Measurements from ENCODE around the gene FNDC3B.
A peak's percentile ranks its signal among the peaks of the same experiment; 100 is the strongest.

The FNDC3B gene

GRCh38 chr3:172272698-172273097 lies 233.3 kb downstream of the FNDC3B start:
- no peak for DNase-seq

DNA sequence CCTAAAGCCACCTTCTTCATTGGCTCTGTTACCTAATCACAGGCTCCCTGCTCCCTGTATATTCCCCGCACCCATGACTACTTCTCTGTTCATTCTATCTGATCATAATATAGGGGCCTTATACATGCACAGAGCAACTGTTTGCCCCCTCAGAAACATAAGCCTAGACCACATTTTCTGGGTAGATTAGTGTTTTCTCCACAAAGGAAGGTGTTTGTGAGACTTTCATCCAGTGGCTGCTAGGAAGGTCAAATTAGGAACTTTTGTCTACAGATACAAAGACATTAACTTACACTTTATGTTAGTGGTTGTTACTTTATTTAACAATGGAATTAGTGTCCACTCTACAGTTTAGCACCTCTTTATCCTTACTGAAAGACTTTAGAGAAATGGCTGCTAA lies 234.0 kb downstream of the FNDC3B start:
- DNase-seq: no peak

GRCh38 chr3:172274906-172275305 lies 235.5 kb downstream of the FNDC3B start:
- no peak for DNase-seq

- no peak for DNase-seq
Measured at GRCh38 chr3:172275586-172275985, 236.2 kb downstream of the FNDC3B start.

GRCh38 chr3:172276103-172276502 lies 236.7 kb downstream of the FNDC3B start:
- DNase-seq: peak; percentile 16

- DNase-seq: no peak
Measured at GRCh38 chr3:172277151-172277652, 237.8 kb downstream of the FNDC3B start.

DNA sequence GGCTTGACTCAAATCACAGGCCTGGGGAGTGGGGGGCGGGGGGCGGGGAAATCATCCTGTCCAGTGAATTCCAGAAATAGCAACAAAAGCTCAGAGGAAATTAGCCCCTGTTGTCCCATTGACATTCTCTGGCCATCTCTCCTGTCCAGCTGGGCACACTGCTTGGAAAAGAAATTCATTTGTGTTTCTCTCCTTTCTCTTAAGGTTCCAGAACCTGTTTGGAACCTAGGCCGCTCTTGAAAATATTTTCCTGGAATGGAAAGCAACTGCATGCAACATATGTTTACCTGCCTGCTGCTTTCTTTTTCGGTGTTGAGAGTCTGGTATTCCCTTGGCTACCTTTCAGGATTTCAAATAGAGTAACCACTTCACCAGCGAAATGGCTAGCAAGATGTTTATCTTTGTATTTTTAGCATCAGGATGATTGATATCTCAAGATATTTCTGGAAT lies 239.8 kb downstream of the FNDC3B start:
- no peak for DNase-seq

GRCh38 chr3:172279974-172280373 lies 240.6 kb downstream of the FNDC3B start:
- DNase-seq: no peak

GRCh38 chr3:172280406-172281051 lies 241.2 kb downstream of the FNDC3B start:
- no peak for DNase-seq

GRCh38 chr3:172281884-172282283 lies 242.5 kb downstream of the FNDC3B start:
- DNase-seq: no peak

DNA sequence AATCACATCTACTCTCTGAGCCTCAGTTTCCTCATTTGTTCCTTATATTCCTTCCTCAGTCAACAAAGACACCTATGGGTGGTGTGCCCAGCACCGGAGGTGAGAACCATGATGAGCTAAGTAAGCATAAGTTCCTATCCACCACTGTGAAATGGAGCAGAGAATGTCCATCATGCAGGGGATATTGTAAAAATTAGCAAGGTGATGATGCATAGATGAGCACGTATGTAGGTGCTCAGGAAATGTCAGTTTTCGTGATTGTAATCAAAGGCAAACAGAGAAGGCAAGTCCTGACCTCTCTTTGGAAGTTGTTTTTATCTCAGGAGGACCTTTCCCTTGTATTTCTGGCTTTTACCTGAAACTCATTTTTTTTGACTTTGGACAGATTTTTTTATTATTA lies 243.5 kb downstream of the FNDC3B start:
- no peak for DNase-seq

DNA sequence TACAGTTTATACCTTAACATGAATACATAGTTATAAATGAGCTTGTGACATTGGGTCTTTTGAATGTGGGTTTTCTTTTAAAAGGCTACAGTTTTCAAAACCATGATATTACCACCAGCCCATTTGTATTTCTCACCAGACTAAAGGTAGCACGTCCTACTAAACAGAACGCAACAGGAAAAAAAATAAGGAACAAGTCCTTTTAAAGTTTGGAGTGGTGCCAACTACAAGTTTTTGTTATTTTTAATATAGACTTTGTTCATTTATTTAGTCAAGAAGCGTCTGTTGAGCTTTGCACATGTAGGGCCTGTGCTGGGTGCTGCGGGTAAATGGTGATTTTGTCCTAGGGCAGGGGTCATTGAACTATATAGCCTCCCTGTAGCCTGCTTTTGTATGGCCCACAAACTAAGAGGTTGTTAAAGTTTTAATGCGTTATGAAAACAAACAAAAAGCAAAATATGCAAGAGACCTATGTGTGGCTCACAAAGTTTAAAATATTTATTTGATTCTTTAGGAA lies 244.5 kb downstream of the FNDC3B start:
- DNase-seq: no peak

DNA sequence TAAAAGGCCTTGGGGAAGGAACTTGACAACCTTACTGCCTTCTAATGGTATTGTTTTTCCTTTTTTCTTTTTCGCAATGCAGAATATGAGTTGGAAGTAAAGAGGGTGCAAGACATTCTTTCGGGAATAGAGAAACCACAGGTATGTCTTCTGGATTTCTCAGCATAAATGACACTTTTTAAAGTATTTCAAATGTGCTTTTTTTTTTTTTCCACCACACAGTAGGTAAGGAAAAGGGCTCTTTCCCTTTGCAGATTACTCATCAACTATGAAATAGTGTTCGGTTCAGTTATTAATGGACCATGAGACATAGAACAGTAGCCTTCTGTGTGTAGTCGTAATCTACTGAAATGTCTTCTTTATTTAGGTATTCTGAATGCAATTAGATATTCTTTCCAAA lies 246.5 kb downstream of the FNDC3B start:
- DNase-seq: no peak

DNA sequence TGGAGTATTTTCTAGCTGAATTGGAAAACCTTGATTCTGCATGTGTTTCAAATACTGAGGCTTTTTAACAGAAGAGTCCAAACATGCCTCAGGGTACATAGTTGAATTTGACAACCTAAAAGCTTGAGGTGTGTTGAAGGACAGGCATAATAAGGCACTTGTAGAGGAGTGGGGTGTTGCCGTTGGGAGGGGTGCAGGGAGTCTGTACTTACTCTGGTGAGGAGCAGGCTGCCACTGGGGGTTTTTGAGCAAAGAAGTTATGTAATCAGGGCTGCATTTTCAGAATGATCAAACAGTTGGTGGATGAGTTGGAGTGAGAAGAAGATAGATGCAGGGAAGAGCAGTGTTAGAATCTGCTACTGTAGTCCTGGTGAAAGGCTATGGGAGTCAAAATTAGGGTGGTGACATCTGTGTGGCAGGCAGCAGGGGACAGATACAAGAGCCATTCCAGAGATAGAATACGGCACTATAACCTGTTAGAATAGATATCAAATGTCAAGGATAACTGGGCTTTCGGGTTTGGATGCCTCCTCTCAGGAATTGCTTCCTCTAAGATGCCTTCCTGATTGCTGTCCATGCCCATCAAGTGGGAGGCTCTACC lies 247.3 kb downstream of the FNDC3B start:
- DNase-seq: no peak

DNA sequence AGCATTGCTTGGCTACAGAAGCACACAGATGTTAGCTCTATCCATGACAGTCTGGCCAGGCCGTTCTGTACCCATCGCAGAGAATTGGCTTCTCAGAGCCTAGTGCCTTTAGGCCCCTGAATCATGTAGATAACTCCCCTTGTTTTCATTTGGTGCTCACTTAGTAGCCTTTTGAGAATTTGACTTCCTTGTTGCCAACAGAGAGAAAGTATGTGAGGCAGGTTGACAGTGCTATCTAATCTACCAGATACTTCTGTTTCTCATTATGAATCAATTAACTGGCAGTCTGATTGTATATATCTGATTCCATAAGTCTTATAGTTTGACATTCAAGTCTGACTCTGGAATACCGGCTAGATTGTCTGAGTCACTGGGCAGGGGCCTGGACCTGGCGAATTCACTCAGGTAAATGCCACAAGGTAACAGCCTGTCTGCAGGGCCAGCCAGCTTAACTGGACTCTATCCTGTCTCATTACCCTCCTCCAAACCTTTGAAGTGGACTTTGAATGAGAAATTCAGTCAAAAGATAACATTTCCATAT lies 248.6 kb downstream of the FNDC3B start:
- DNase-seq: no peak

DNA sequence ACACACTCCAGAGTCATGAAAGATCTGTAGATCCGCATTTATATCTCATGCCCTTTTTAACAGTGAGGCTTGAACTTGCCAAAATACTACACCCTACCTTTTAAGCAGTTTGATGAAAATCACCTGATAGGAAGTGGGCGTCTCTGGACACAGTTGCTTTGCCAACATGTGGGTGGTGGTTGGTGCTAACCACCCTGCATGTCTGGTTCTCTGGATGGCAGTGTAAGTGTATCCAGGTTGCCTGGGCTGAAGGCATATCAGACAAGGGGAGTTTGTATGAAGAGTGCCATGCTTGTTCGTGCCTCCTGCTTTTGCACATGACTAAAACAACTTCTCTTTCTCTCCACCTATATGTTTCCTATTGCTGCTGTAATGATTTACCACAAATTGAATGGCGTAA lies 249.3 kb downstream of the FNDC3B start:
- DNase-seq: no peak

- DNase-seq: no peak
Measured at GRCh38 chr3:172289583-172289982, 250.2 kb downstream of the FNDC3B start.

GRCh38 chr3:172290457-172290856 lies 251.1 kb downstream of the FNDC3B start:
- no peak for DNase-seq

DNA sequence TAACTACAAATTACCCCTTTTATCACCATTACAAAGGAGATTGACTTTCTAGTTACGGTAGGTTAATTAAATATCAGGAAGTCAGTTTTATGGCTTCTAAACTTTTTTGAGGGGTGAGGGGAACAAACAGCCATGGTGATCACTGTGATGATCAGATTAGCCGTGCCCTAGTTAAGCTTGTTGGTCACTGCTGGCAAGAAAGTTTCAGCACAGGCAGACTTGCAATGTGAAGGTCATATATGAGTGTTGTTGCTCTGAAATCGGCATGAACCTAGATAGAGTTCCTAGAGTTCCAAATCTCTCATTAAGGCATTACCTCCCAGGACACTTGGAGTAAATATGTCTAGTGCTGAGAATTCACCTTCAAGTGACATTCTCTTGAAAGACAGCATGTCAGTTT lies 252.3 kb downstream of the FNDC3B start:
- no peak for DNase-seq

- no peak for DNase-seq
Measured at GRCh38 chr3:172292422-172292821, 253.0 kb downstream of the FNDC3B start.

GRCh38 chr3:172293093-172293492 lies 253.7 kb downstream of the FNDC3B start:
- DNase-seq: no peak

- DNase-seq: no peak
Measured at GRCh38 chr3:172294223-172294806, 254.9 kb downstream of the FNDC3B start.

- no peak for DNase-seq
Measured at GRCh38 chr3:172296248-172296974, 257.0 kb downstream of the FNDC3B start.
